Stimulated activated CD4-positive, alpha-beta T cell treated with anti-CD3 and anti-CD28 coated beads, Interleukin-1b, Interleukin-23, amount 100 ng/mL, for 24 hours (primary cell): ENCODE data around the gene OSGIN1.

ENCODE experiments used
- DNase-seq, 4 experiments: peaks; one replicate each; pipeline ENCODE4 v3.0.0-alpha.2; 2020; ENCODE audit warnings: low read depth in 4 of 4, low spot score in 1 of 4

OSGIN1 gene

GRCh38 chr16:83956336-83957289, 3.6 kb downstream of the OSGIN1 start:
- DNase-seq, result peak; percentile 45 to 67 (median 54)

GRCh38 chr16:83957296-83957855, 4.3 kb downstream of the OSGIN1 start:
- DNase-seq, result no peak

- no peak for DNase-seq
Observed at GRCh38 chr16:83958137-83958845, 5.3 kb downstream of the OSGIN1 start.

- no peak for DNase-seq
Observed at GRCh38 chr16:83958846-83959565, 6.0 kb downstream of the OSGIN1 start.

GRCh38 chr16:83959656-83960434, 6.8 kb downstream of the OSGIN1 start:
- no peak for DNase-seq

- no peak for DNase-seq
Observed at GRCh38 chr16:83960521-83961249, 7.6 kb downstream of the OSGIN1 start.

- DNase-seq, result no peak
Observed at GRCh38 chr16:83961591-83961990, 8.6 kb downstream of the OSGIN1 start.

GRCh38 chr16:83963277-83964119, 10.5 kb downstream of the OSGIN1 start:
- DNase-seq, result no peak

- no peak for DNase-seq
Observed at GRCh38 chr16:83964684-83965443, 11.8 kb downstream of the OSGIN1 start.

- no peak for DNase-seq
Observed at GRCh38 chr16:83965444-83966152, 12.6 kb downstream of the OSGIN1 start.

- DNase-seq, result no peak
Observed at GRCh38 chr16:83966153-83966696, 13.2 kb downstream of the OSGIN1 start.

- no peak for DNase-seq
Observed at GRCh38 chr16:83967091-83967490, 14.1 kb downstream of the OSGIN1 start.

GRCh38 chr16:83967838-83968305, 14.8 kb downstream of the OSGIN1 start, which contains the start of gene NECAB2:
TSS of gene NECAB2 (plus strand) at chr16:83968244. CDS start at chr16:83968649, 405 bp downstream.
- DNase-seq, result no peak

- no peak for DNase-seq
Observed at GRCh38 chr16:83968306-83968851, 15.3 kb downstream of the OSGIN1 start.

GRCh38 chr16:83968891-83969649, 16.0 kb downstream of the OSGIN1 start:
- DNase-seq, result no peak
